ENCODE results near the gene ARHGAP33. TPM values are rescaled to one million over a fixed set of nuclear protein-coding genes. Genes with fewer than 3 reads are reported as not detected.
"Not testable (repeated sequence)": the region's sequence is repeated elsewhere in the genome, so short reads cannot be mapped to it uniquely, and the experiment has no call there.

ARHGAP33 gene
- total RNA-seq, 1 experiment from 2014 or later = 19.5 TPM

- Histone ChIP-seq H3K27ac (ENCODE audit: insufficient read length, low read depth, low read length) (no peak overlapping the region), H3T11ph (ENCODE audit: low read length) (no peak overlapping the region), H3K79me2 (ENCODE audit: insufficient read depth, low read length) (no peaks in the 10 kb centered on the region), H2BK20ac (ENCODE audit: low read depth, low read length, poor library complexity, severe bottlenecking) (no peak overlapping the region), H3K27me3 (ENCODE audit: insufficient read depth, low read length) (no peaks in the 10 kb centered on the region), H2AK5ac (ENCODE audit: insufficient read length, low read length) (no peak overlapping the region), H3K4me1 (ENCODE audit: insufficient read depth, low read length) (no peaks in the 10 kb centered on the region), H2BK12ac (ENCODE audit: insufficient read length, low read depth, low read length) (no peak overlapping the region), H3K9me3 (ENCODE audit: control insufficient read depth, low read depth, low read length) (no peaks in the 10 kb centered on the region), H2BK5ac (ENCODE audit: insufficient read length, low read length) (no peak overlapping the region), H3K4me2 (ENCODE audit: insufficient read depth, insufficient read length, low read length) (no peak overlapping the region), H4K91ac (ENCODE audit: insufficient read length, low read depth, low read length) (no peak overlapping the region), H2BK120ac (ENCODE audit: low read depth, low read length, poor library complexity, severe bottlenecking) (no peak overlapping the region), H4K5ac (ENCODE audit: insufficient read length, low read depth, low read length) (no peak overlapping the region), H3K14ac (ENCODE audit: insufficient read depth, low read length) (no peak overlapping the region), H3K4ac (ENCODE audit: low read depth, low read length) (no peak overlapping the region), H3K56ac (ENCODE audit: insufficient read length, low read depth, low read length) (no peak overlapping the region), H2BK15ac (ENCODE audit: low read depth, low read length) (no peak overlapping the region), H2AFZ (ENCODE audit: low read length) (no peak overlapping the region), H3K79me1 (ENCODE audit: insufficient read depth, low read depth, low read length, poor library complexity, severe bottlenecking) (no peaks in the 10 kb centered on the region), H3K9ac (ENCODE audit: extremely low read depth, insufficient read length, low read length) (no peak overlapping the region), H4K8ac (replicated peaks; ENCODE audit: insufficient read length, low read depth, low read length) (no peak overlapping the region), H3K23me2 (ENCODE audit: insufficient read length, low read depth, low read length, poor library complexity, severe bottlenecking) (no peaks in the 10 kb centered on the region), H3K18ac (ENCODE audit: insufficient read length, low read depth, low read length) (no peak overlapping the region), H4K20me1 (ENCODE audit: control insufficient read depth, insufficient read depth, insufficient read length) (no peaks in the 10 kb centered on the region), H3K23ac (ENCODE audit: insufficient read length, low read depth, low read length) (no peak overlapping the region)
- no peaks in the 10 kb centered on the region for H3K9me3 Mint-ChIP-seq
- TF ChIP-seq CTCF (conservative IDR thresholded peaks at IDR 0.05) = no peak
- H3K36me3 Mint-ChIP-seq (ENCODE audit: insufficient read depth in 1 of 3, low read depth in 3 of 3) = no peaks in the 10 kb centered on the region
- H3K4me1 Mint-ChIP-seq = peaks cover 5% of the 10 kb centered on the region in 2 experiments; a peak in 3 of 4 replicates
- WGBS (ENCODE audit: extremely low coverage, insufficient read length, low lambda C conversion rate) = no CpG with 5 or more reads among the region's 7 CpGs
- DNase-seq = no peak
- no peak overlapping the region for H3K4me3 Mint-ChIP-seq
- peaks cover 64% of the 10 kb centered on the region for H3K27me3 Mint-ChIP-seq (ENCODE audit: low read depth)
- H3K27ac Mint-ChIP-seq = no peak overlapping the region
Observed at GRCh38 chr19:35833972-35834371, 58.6 kb downstream of the ARHGAP33 start.

- not testable (repeated sequence) for H3K4me1 Mint-ChIP-seq; H4K5ac ChIP-seq (ENCODE audit: insufficient read length, low read depth, low read length); DNase-seq; H3K18ac ChIP-seq (ENCODE audit: insufficient read length, low read depth, low read length); H3K9ac ChIP-seq (ENCODE audit: extremely low read depth, insufficient read length, low read length); H4K91ac ChIP-seq (ENCODE audit: insufficient read length, low read depth, low read length); H3K79me2 ChIP-seq (ENCODE audit: insufficient read depth, low read length); H2AFZ ChIP-seq (ENCODE audit: low read length); H3K4me2 ChIP-seq (ENCODE audit: insufficient read depth, insufficient read length, low read length); H4K8ac ChIP-seq (replicated peaks; ENCODE audit: insufficient read length, low read depth, low read length); H3T11ph ChIP-seq (ENCODE audit: low read length); H3K27ac Mint-ChIP-seq; H2BK5ac ChIP-seq (ENCODE audit: insufficient read length, low read length); H4K20me1 ChIP-seq (ENCODE audit: control insufficient read depth, insufficient read depth, insufficient read length); H3K23me2 ChIP-seq (ENCODE audit: insufficient read length, low read depth, low read length, poor library complexity, severe bottlenecking); H3K23ac ChIP-seq (ENCODE audit: insufficient read length, low read depth, low read length); H3K14ac ChIP-seq (ENCODE audit: insufficient read depth, low read length); H3K27ac ChIP-seq (ENCODE audit: insufficient read length, low read depth, low read length); H2BK15ac ChIP-seq (ENCODE audit: low read depth, low read length); H3K9me3 Mint-ChIP-seq; H3K4me3 Mint-ChIP-seq; H2BK12ac ChIP-seq (ENCODE audit: insufficient read length, low read depth, low read length); H2BK20ac ChIP-seq (ENCODE audit: low read depth, low read length, poor library complexity, severe bottlenecking); H3K4me1 ChIP-seq (ENCODE audit: insufficient read depth, low read length); H2AK5ac ChIP-seq (ENCODE audit: insufficient read length, low read length); H3K9me3 ChIP-seq (ENCODE audit: control insufficient read depth, low read depth, low read length); H3K27me3 ChIP-seq (ENCODE audit: insufficient read depth, low read length); H3K56ac ChIP-seq (ENCODE audit: insufficient read length, low read depth, low read length); H3K4ac ChIP-seq (ENCODE audit: low read depth, low read length); H3K79me1 ChIP-seq (ENCODE audit: insufficient read depth, low read depth, low read length, poor library complexity, severe bottlenecking); H3K36me3 Mint-ChIP-seq (ENCODE audit: insufficient read depth in 1 of 3, low read depth in 3 of 3); H2BK120ac ChIP-seq (ENCODE audit: low read depth, low read length, poor library complexity, severe bottlenecking)
- H3K27me3 Mint-ChIP-seq (ENCODE audit: low read depth) = peaks cover 59% of the 10 kb centered on the region
- no CpG with 5 or more reads among the region's 11 CpGs for WGBS (ENCODE audit: extremely low coverage, insufficient read length, low lambda C conversion rate)
Observed at GRCh38 chr19:35836096-35836495, 60.7 kb downstream of the ARHGAP33 start.

All from H9 (cell line).